ENCODE data around the gene CDH13. TPM values are rescaled to one million over a fixed set of nuclear protein-coding genes. Genes with fewer than 3 reads are reported as not detected.

Gene CDH13
- total and polyA plus RNA-seq, 5 donors: 20.7 to 123 (median 93.6) TPM

- intact Hi-C loops (cut with DNase I): no loop called here
- no peak for DNase-seq
- H3K27ac ChIP-seq (ENCODE audit: low read length): no peak overlapping the region
- H3K4me1 ChIP-seq (ENCODE audit: control insufficient read depth, insufficient read depth, low read length): no peaks in the 10 kb centered on the region
- no peaks in the 10 kb centered on the region for H3K27me3 ChIP-seq (ENCODE audit: control insufficient read depth, insufficient read depth)
- no peak for ATAC-seq
- H3K9me3 ChIP-seq (ENCODE audit: control insufficient read depth, low read length): no peaks in the 10 kb centered on the region
- 75% methylated on average over 5 of the region's 5 CpGs for WGBS
- H3K4me3 ChIP-seq (ENCODE audit: low read length): no peak overlapping the region
Observed at GRCh38 chr16:83602761-83603722, 976.3 kb downstream of the CDH13 start.

GRCh38 chr16:83603723-83604570 lies 977.2 kb downstream of the CDH13 start:
- 81% methylated on average over 5 of the region's 5 CpGs for WGBS
- Histone ChIP-seq H3K9me3 (ENCODE audit: control insufficient read depth, low read length) (no peaks in the 10 kb centered on the region), H3K4me1 (ENCODE audit: control insufficient read depth, insufficient read depth, low read length) (no peaks in the 10 kb centered on the region), H3K4me3 (ENCODE audit: low read length) (no peak overlapping the region), H3K27me3 (ENCODE audit: control insufficient read depth, insufficient read depth) (no peaks in the 10 kb centered on the region), H3K27ac (ENCODE audit: low read length) (no peak overlapping the region)
- no peak for DNase-seq
- ATAC-seq: no peak
- intact Hi-C loops (cut with DNase I): no loop called here

GRCh38 chr16:83606486-83607030 lies 979.8 kb downstream of the CDH13 start:
- WGBS: 92% methylated on average over 7 of the region's 7 CpGs
- intact Hi-C loops (cut with DNase I): no loop called here
- Histone ChIP-seq H3K4me3 (ENCODE audit: low read length) (no peak overlapping the region), H3K27ac (ENCODE audit: low read length) (no peak overlapping the region), H3K27me3 (ENCODE audit: control insufficient read depth, insufficient read depth) (no peaks in the 10 kb centered on the region), H3K4me1 (ENCODE audit: control insufficient read depth, insufficient read depth, low read length) (no peaks in the 10 kb centered on the region), H3K9me3 (ENCODE audit: control insufficient read depth, low read length) (no peaks in the 10 kb centered on the region)
- ATAC-seq: no peak
- no peak for DNase-seq

- Histone ChIP-seq H3K27me3 (ENCODE audit: control insufficient read depth, insufficient read depth) (no peaks in the 10 kb centered on the region), H3K4me1 (ENCODE audit: control insufficient read depth, insufficient read depth, low read length) (no peaks in the 10 kb centered on the region), H3K4me3 (ENCODE audit: low read length) (no peak overlapping the region), H3K27ac (ENCODE audit: low read length) (no peak overlapping the region), H3K9me3 (ENCODE audit: control insufficient read depth, low read length) (no peaks in the 10 kb centered on the region)
- intact Hi-C loops (cut with DNase I): no loop called here
- 88% methylated on average over 4 of the region's 4 CpGs for WGBS
- ATAC-seq (no peak), DNase-seq (no peak)
Observed at GRCh38 chr16:83609178-83609577, 982.4 kb downstream of the CDH13 start.

- H3K9me3 ChIP-seq (ENCODE audit: control insufficient read depth, low read length): no peaks in the 10 kb centered on the region
- H3K4me3 ChIP-seq (ENCODE audit: low read length): no peak overlapping the region
- H3K27me3 ChIP-seq (ENCODE audit: control insufficient read depth, insufficient read depth): no peaks in the 10 kb centered on the region
- H3K27ac ChIP-seq (ENCODE audit: low read length): no peak overlapping the region
- H3K4me1 ChIP-seq (ENCODE audit: control insufficient read depth, insufficient read depth, low read length): no peaks in the 10 kb centered on the region
- 75% methylated on average over 7 of the region's 7 CpGs for WGBS
- no peak for DNase-seq
- no peak for ATAC-seq
- intact Hi-C loops (cut with DNase I): no loop called here
Observed at GRCh38 chr16:83615141-83615952, 988.6 kb downstream of the CDH13 start.

- Histone ChIP-seq H3K27ac (ENCODE audit: low read length) (no peak overlapping the region), H3K4me1 (ENCODE audit: control insufficient read depth, insufficient read depth, low read length) (no peaks in the 10 kb centered on the region), H3K27me3 (ENCODE audit: control insufficient read depth, insufficient read depth) (no peaks in the 10 kb centered on the region), H3K4me3 (ENCODE audit: low read length) (no peak overlapping the region), H3K9me3 (ENCODE audit: control insufficient read depth, low read length) (no peaks in the 10 kb centered on the region)
- no peak for DNase-seq
- no peak for ATAC-seq
- 91% methylated on average over 8 of the region's 8 CpGs for WGBS
- intact Hi-C loops (cut with DNase I): no loop called here
Observed at GRCh38 chr16:83615953-83616350, 989.2 kb downstream of the CDH13 start.

- intact Hi-C loops (cut with DNase I): no loop called here
- Histone ChIP-seq H3K9me3 (ENCODE audit: control insufficient read depth, low read length) (no peaks in the 10 kb centered on the region), H3K27me3 (ENCODE audit: control insufficient read depth, insufficient read depth) (no peaks in the 10 kb centered on the region), H3K4me3 (ENCODE audit: low read length) (no peak overlapping the region), H3K4me1 (ENCODE audit: control insufficient read depth, insufficient read depth, low read length) (no peaks in the 10 kb centered on the region), H3K27ac (ENCODE audit: low read length) (no peak overlapping the region)
- ATAC-seq: no peak
- 68% methylated on average over 12 of the region's 12 CpGs for WGBS
- no peak for DNase-seq
Observed at GRCh38 chr16:83619381-83620150, 992.8 kb downstream of the CDH13 start.

- H3K27ac ChIP-seq (ENCODE audit: low read length): no peak overlapping the region
- no peaks in the 10 kb centered on the region for H3K9me3 ChIP-seq (ENCODE audit: control insufficient read depth, low read length)
- H3K4me3 ChIP-seq (ENCODE audit: low read length): no peak overlapping the region
- no peaks in the 10 kb centered on the region for H3K4me1 ChIP-seq (ENCODE audit: control insufficient read depth, insufficient read depth, low read length)
- H3K27me3 ChIP-seq (ENCODE audit: control insufficient read depth, insufficient read depth): no peaks in the 10 kb centered on the region
- WGBS: 92% methylated on average over 7 of the region's 7 CpGs
- ATAC-seq: no peak
- no peak for DNase-seq
- intact Hi-C loops (cut with DNase I): no loop called here
Observed at GRCh38 chr16:83622010-83622409, 995.2 kb downstream of the CDH13 start.

GRCh38 chr16:83623091-83623730 lies 996.4 kb downstream of the CDH13 start:
- Histone ChIP-seq H3K9me3 (ENCODE audit: control insufficient read depth, low read length) (no peaks in the 10 kb centered on the region), H3K27ac (ENCODE audit: low read length) (no peak overlapping the region), H3K4me3 (ENCODE audit: low read length) (no peak overlapping the region), H3K27me3 (ENCODE audit: control insufficient read depth, insufficient read depth) (no peaks in the 10 kb centered on the region), H3K4me1 (ENCODE audit: control insufficient read depth, insufficient read depth, low read length) (no peaks in the 10 kb centered on the region)
- intact Hi-C loops (cut with DNase I): no loop called here
- 80% methylated on average over 17 of the region's 17 CpGs for WGBS
- DNase-seq (no peak), ATAC-seq (no peak)
